Measurements from ENCODE around the gene IL17A.
A peak's percentile ranks its signal among the peaks of the same experiment; 100 is the strongest.

The IL17A gene

DNA sequence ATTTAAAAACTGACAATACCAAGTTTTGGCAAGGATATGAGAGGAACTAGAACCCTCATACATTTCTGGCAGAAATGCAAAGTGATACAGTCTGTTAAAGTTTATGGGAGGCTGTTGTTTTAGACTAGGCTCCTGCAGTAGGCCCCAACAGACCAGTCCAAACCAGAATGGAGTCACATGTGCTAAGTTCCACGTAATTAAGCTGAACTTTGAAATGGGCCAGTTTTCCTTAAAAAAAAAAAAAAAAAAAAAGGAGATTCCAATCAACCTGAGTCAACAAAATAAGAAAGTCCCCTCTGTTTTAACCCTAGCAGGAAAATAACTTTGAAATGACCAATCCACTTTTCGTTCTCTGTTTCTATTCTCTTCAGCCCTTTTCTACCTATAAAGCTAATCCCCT, 31.6 kb downstream of the IL17A start:
- no peak for DNase-seq

DNA sequence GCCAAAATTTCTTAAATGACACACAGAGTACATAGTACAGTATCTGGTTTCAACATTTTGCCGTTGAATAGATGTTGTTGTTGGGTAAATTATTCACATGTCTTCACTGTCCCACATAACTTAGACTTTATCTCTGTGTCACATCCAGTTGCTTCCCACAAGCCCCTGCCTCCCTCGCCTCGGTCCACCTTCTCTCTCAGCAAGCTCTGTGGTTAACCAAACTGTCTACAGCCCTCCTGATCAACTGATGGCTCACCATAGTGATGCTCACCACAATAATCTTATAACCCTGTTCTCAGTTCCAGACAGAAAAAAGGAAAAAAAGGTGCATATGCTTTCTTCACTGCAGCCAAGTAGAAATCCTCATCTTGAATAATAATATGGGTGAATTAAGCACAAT, 35.1 kb downstream of the IL17A start:
- peak; percentile 95 for DNase-seq

DNA sequence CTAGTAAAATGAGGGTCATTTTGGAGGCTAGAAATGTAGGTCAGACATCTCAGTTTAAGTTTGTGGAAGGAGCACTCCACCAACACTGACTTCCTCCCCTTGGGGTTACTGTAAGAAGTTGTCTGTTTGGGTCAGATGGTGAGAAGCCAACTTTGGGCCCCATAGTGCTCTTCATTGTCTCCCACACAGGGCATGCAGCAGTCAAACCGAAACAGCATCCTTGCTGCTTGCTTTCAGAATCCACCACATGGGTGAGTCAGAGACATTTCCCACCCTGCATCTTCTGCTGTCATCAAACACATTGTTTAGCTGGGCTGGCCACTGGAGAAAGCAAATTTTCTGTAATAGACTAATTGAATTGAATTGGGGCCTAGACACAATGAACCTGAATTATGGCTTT, 41.3 kb downstream of the IL17A start:
- no peak for DNase-seq

DNA sequence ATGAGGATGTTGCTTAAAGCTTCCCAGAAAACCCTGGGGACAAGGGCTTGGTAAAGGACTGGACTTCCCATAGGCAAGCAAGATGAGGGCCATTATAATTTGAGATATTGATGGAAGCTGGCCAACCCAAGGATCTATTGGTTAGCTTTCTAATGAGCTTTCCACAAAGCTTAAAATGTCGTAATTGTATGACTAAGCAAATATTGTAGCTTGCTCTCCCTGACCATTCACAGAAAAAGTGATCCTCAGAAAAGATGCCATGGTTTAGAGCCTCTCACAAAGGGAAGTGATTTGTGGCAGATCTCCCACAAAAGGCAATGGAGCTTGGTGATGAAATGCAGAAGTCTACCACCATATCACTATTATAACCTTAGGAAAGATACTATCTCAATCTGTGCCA, 44.5 kb downstream of the IL17A start:
- DNase-seq: peak; percentile 44

DNA sequence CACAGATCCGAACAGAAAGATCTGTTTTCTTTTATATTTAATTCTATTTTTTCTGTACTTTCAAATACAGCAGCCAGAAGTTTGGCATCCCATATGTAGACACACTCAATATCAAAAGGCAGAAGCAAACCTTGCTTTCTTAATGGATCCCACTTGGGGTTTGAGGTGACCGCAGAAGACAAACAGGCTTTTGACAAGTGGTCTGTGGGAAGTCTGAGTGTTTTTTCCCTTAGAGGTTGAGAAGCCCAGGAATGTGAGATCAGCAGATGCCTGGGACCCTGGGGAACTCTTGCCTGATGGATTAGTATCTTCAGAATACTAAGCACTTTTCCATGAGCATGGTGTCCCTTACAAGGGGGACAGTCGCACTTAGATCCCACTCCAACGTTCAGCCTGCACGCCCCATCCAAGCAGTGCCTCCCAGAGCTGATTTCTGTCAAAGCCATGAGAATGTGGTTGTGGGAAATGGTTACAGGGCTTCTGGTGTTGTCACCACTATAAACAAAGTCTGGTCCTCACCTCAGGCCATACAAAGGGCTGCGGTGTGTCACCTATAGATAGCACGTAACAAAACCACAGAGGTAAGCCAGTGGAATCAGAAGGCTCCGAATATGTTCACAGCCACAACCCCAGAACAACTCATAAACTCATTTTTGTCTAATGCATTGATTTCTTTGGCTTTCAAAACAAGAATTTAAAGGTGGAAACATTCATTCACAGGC, 45.4 kb downstream of the IL17A start:
- DNase-seq: no peak

DNA sequence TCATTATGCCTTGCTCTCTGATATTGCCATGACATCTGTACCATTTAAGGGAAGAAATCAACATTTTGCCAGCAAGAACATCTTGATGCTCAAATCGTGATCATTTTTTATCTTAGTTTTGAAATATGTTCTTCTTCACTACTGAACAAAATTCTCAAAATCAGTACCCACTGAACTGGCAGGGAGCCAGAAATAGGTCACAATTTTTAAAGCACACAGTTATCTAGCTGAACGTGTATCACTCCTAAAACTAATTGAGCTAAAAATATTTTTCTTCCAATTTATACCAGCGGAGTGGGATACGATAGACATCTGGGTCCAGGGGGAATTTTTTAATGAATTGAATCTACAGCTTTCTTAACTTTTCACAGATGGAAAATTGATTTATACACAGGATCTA, 46.8 kb downstream of the IL17A start:
- peak; percentile 8 for DNase-seq

DNA sequence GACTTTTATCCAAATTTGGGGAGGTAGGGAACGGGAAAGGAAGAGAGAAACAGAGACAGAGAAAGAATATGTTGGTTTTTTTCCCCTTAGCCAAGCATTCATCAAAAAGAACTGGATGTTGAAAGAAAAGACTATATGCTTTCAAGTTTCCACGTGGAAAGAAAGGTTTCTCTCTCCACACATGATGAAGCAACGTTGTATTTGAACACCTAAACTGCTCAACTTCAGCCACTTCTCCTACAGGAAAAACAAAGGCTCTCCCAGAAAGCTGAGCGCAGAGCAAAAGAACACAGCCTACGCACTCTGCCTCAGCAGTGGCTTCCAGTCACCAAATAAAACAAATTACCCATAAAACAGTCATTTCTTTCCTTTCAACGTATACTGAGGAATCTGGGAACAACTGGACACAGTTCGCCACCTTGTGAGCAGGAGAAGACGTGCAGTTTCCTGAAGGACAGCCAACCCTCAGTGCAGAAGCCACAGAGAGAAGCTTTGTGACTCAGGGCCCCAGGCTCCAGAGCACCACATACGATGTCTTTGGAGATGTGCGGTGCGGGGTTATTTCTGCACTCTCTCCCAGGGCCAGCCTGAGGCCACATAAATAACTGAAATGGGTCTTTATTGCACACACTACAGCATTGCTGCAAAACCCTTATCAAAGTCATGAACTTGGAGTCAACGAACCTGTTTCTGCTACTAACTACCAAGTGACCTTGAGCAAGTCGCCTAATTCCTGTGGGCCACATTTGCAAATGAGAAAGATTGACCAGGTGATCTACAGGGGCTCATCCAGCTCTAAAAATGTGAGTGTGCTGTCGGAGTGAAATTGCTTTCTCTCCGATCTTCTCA, 48.0 kb downstream of the IL17A start:
- peak; percentile 77 for DNase-seq
